Measurements from ENCODE around the gene CLEC19A. TPM values are rescaled to one million over a fixed set of nuclear protein-coding genes. Genes with fewer than 3 reads are reported as not detected.

Gene CLEC19A
- total RNA-seq, 1 donor from 2014 or later: not detected

DNA sequence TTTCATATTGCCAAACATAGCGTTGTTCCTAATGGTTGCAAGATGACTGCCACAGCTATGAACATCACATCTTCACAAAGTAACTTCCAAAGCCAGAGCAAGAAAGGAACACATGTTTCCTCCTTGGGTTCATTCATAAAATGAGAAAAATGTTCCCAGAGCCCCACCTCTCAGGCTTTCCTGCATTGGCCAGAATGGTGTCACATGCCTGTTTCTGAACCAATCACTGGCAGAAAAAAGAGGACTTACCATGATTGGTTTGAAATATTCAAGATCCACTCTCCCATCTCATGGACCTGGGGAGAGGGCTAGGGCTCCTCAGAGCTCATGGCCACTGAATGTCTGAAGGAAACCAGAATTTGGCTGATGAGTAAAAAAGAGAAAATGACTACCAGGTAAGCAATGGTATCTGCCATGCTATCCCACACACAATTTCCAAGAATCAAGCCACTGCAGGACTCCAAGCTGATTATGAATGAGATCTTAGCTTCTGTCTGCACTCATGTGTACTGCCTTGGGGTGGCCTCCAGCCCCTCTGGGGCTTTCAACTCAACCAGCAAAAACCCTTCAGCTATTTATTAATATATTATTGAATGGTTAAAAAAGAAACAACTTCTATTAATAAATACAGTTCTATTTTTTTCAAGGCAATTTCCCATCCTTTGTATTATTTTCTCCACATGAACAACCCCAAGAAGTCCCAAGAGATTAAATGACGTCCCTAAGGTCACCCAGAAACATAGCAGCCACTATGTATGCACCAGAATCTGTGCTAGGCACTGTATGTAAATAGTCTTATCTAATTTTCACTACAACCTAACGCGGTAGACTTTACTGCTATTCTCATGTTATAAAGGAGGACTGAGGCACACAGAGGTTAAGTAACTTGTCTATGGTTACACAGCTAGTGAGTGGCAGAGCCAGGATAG is 70.8 kb downstream of the CLEC19A start:
- TF ChIP-seq, protein P1, sequence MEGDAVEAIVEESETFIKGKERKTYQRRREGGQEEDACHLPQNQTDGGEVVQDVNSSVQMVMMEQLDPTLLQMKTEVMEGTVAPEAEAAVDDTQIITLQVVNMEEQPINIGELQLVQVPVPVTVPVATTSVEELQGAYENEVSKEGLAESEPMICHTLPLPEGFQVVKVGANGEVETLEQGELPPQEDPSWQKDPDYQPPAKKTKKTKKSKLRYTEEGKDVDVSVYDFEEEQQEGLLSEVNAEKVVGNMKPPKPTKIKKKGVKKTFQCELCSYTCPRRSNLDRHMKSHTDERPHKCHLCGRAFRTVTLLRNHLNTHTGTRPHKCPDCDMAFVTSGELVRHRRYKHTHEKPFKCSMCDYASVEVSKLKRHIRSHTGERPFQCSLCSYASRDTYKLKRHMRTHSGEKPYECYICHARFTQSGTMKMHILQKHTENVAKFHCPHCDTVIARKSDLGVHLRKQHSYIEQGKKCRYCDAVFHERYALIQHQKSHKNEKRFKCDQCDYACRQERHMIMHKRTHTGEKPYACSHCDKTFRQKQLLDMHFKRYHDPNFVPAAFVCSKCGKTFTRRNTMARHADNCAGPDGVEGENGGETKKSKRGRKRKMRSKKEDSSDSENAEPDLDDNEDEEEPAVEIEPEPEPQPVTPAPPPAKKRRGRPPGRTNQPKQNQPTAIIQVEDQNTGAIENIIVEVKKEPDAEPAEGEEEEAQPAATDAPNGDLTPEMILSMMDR (IDR thresholded peaks at IDR 0.05): no peak
- intact Hi-C loops (cut with micrococcal nuclease): no loop called here

GRCh38 chr16:19359556-19359955 is 74.0 kb downstream of the CLEC19A start:
- TF ChIP-seq, protein P1 (IDR thresholded peaks at IDR 0.05): no peak
- intact Hi-C loops (cut with micrococcal nuclease): no loop called here
- H3K27ac Mint-ChIP-seq: no peak overlapping the region
- ChIA-PET CTCF (no interaction called here), POLR2A (no interaction called here)
- no peaks in the 10 kb centered on the region for H3K36me3 Mint-ChIP-seq (ENCODE audit: low read depth)
- no peaks in the 10 kb centered on the region for H3K27me3 Mint-ChIP-seq
- peaks cover 2% of the 10 kb centered on the region for H3K4me1 Mint-ChIP-seq
- no peak overlapping the region for H3K4me3 Mint-ChIP-seq
- no peaks in the 10 kb centered on the region for H3K9me3 Mint-ChIP-seq
- ATAC-seq (ENCODE audit: low read depth) (no peak), DNase-seq (no peak)

More for the DNA sequence above, 70.8 kb downstream of the CLEC19A start:
- Mint-ChIP-seq H3K4me1 (peaks cover 2% of the 10 kb centered on the region), H3K9me3 (no peaks in the 10 kb centered on the region), H3K27me3 (no peaks in the 10 kb centered on the region), H3K4me3 (no peak overlapping the region), H3K27ac (no peak overlapping the region), H3K36me3 (ENCODE audit: low read depth) (no peaks in the 10 kb centered on the region)
- ChIA-PET POLR2A (no interaction called here), CTCF (no interaction called here)
- ATAC-seq (ENCODE audit: low read depth): peak; percentile 34
- no peak for DNase-seq

Other genes starting within 250 kb of the CLEC19A start
- gene COQ7, start 218.1 kb upstream of the CLEC19A start, total RNA-seq: 13.6 and 17.5 TPM in 2 replicates
- 7.4 and 8.3 TPM in 2 replicates for gene ITPRIPL2, start 171.8 kb upstream of the CLEC19A start, total RNA-seq
- gene SYT17, start 117.5 kb upstream of the CLEC19A start, total RNA-seq: 21.2 and 25.4 TPM in 2 replicates
- 0.07 TPM in 1 of 2 replicates, not detected in the other for gene TMC5, start 132.2 kb downstream of the CLEC19A start, total RNA-seq
- 17.0 and 18.3 TPM in 2 replicates for gene GDE1, start 236.4 kb downstream of the CLEC19A start, total RNA-seq
- 11.3 and 12.7 TPM in 2 replicates for gene CCP110, start 238.2 kb downstream of the CLEC19A start, total RNA-seq

All from activated B cell treated with CpG ODN at 0.5 μM for 24 hours (primary cell).